ENCODE measurements around the gene FOXF1. TPM values are rescaled to one million over a fixed set of nuclear protein-coding genes. Genes with fewer than 3 reads are reported as not detected.

FOXF1 gene
- total and polyA plus RNA-seq, 2 of the 13 experiments (the other 11 are each of a cell fraction or from before 2014, with no cell fraction given) = not detected

- TF ChIP-seq ZBTB14 (CRISPR knock-in tag; IDR thresholded peaks at IDR 0.05) (no peak), PLSCR1 (CRISPR knock-in tag; IDR thresholded peaks at IDR 0.05; ENCODE audit: borderline replicate concordance) (no peak), RBM39 (IDR thresholded peaks at IDR 0.05; ENCODE audit: low read depth, low read length, poor library complexity, severe bottlenecking) (no peak), ZNF205 (CRISPR knock-in tag; IDR thresholded peaks at IDR 0.05) (peak; percentile 61; the same call in 1 of the 2 replicates), HMGXB4 (CRISPR knock-in tag; IDR thresholded peaks at IDR 0.05; ENCODE audit: borderline replicate concordance in 1 of 2, low read depth in 1 of 2) (peak; percentile 24 to 33; a peak in 1 of 4 replicates), FOXA1 (IDR thresholded peaks at IDR 0.05) (no peak), FOXA1 (CRISPR knock-in tag; IDR thresholded peaks at IDR 0.05) (no peak), ZNF101 (CRISPR knock-in tag; IDR thresholded peaks at IDR 0.05; ENCODE audit: borderline replicate concordance, low read depth) (no peak), MAX (IDR thresholded peaks at IDR 0.05) (peak; percentile 74; the same call in 1 of the 2 replicates), ATM (IDR thresholded peaks at IDR 0.05; ENCODE audit: borderline replicate concordance) (no peak), SMC3 (IDR thresholded peaks at IDR 0.05; ENCODE audit: low read length) (peak; percentile 22; the same call in 1 of the 2 replicates), GLI4 (CRISPR knock-in tag; IDR thresholded peaks at IDR 0.05; ENCODE audit: borderline replicate concordance) (no peak), KDM3A (CRISPR knock-in tag; IDR thresholded peaks at IDR 0.05; ENCODE audit: low read depth) (peak; percentile 41; the same call in 1 of the 2 replicates), BRCA1 (CRISPR knock-in tag; IDR thresholded peaks at IDR 0.05) (no peak), NBN (conservative IDR thresholded peaks at IDR 0.05) (no peak), ZNF460 (CRISPR knock-in tag; IDR thresholded peaks at IDR 0.05; ENCODE audit: borderline replicate concordance) (no peak), KIAA2018 (CRISPR knock-in tag; IDR thresholded peaks at IDR 0.05; ENCODE audit: borderline replicate concordance) (no peak), ZKSCAN8 (CRISPR knock-in tag; IDR thresholded peaks at IDR 0.05; ENCODE audit: borderline replicate concordance) (no peak)
Measured at GRCh38 chr16:86517652-86518258, 7.4 kb downstream of the FOXF1 start (continued).

Measured in HepG2 (cell line).